Lower leg skin (tissue), 3 donors: ENCODE results near the gene GPR32.

ENCODE experiments used
- POLR2A ChIP-seq, 2 donors: fragments of 450-650 bp; IDR thresholded peaks; one replicate each; pipeline ENCODE4 v1.6.1; 2016 to 2017; ENCODE audit warnings: antibody characterized with exemption in 2 of 2, mild to moderate bottlenecking in 1 of 2, moderate library complexity in 1 of 2
- TF ChIP-seq, protein P1 (sequence below), 3 donors: fragments of 450-650 bp; IDR thresholded peaks; one replicate each; pipeline ENCODE4 v1.5.1; 2016; ENCODE audit warnings: antibody characterized with exemption in 3 of 3, mild to moderate bottlenecking in 3 of 3, moderate library complexity in 2 of 3

DNA sequence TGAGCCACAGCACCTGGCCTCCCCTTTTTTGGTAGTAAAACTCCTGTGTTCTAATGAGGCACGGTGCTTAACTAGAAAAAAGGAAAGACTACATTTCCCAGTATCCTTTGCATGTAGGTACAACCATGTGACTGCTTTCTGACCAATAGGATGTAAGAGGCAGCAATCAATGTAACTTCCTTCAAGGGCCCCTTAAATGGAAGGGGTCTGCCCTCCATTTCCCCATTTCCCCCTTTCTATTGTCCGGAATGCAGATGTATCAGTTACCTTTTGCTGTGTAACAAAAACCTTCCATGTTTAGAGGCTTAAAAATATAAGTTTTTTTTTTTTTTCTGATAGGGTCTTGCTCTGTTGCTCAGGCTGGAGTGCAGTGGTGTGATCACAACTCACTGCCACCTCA lies 2.2 kb downstream of the GPR32 start:
- TF ChIP-seq, protein P1, sequence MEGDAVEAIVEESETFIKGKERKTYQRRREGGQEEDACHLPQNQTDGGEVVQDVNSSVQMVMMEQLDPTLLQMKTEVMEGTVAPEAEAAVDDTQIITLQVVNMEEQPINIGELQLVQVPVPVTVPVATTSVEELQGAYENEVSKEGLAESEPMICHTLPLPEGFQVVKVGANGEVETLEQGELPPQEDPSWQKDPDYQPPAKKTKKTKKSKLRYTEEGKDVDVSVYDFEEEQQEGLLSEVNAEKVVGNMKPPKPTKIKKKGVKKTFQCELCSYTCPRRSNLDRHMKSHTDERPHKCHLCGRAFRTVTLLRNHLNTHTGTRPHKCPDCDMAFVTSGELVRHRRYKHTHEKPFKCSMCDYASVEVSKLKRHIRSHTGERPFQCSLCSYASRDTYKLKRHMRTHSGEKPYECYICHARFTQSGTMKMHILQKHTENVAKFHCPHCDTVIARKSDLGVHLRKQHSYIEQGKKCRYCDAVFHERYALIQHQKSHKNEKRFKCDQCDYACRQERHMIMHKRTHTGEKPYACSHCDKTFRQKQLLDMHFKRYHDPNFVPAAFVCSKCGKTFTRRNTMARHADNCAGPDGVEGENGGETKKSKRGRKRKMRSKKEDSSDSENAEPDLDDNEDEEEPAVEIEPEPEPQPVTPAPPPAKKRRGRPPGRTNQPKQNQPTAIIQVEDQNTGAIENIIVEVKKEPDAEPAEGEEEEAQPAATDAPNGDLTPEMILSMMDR (IDR thresholded peaks at IDR 0.05): no peak
- no peak for TF ChIP-seq POLR2A (IDR thresholded peaks at IDR 0.05)
